Upper lobe of left lung (tissue), 4 donors: ENCODE measurements around the gene AFTPH.

Experiments used
- EP300 ChIP-seq, 4 donors: sonication (generic); formaldehyde crosslinking; IDR thresholded peaks; one replicate each; pipeline ENCODE4 v1.5.1; 2017; ENCODE audit warnings: antibody characterized with exemption in 4 of 4, control low read depth in 2 of 4
- TF ChIP-seq, protein P1 (sequence below), 6 experiments: fragments of 450-650 bp in 4 of 6; fragments of 200-600 bp in 2 of 6; sonication (generic) in 2 of 6; IDR thresholded peaks; one replicate each; pipeline ENCODE4 v1.5.1; 2016 to 2019; ENCODE audit warnings: antibody characterized with exemption in 6 of 6

GRCh38 chr2:64488050-64488974, 35.8 kb upstream of the AFTPH start:
- TF ChIP-seq, protein P1, sequence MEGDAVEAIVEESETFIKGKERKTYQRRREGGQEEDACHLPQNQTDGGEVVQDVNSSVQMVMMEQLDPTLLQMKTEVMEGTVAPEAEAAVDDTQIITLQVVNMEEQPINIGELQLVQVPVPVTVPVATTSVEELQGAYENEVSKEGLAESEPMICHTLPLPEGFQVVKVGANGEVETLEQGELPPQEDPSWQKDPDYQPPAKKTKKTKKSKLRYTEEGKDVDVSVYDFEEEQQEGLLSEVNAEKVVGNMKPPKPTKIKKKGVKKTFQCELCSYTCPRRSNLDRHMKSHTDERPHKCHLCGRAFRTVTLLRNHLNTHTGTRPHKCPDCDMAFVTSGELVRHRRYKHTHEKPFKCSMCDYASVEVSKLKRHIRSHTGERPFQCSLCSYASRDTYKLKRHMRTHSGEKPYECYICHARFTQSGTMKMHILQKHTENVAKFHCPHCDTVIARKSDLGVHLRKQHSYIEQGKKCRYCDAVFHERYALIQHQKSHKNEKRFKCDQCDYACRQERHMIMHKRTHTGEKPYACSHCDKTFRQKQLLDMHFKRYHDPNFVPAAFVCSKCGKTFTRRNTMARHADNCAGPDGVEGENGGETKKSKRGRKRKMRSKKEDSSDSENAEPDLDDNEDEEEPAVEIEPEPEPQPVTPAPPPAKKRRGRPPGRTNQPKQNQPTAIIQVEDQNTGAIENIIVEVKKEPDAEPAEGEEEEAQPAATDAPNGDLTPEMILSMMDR (IDR thresholded peaks at IDR 0.05) = peak; percentile 74 to 97 (median 82)
- no peak for TF ChIP-seq EP300 (IDR thresholded peaks at IDR 0.05)
